ENCODE results near the gene HMGB1.

GRCh38 chr13:30457306-30457891 lies 8.3 kb downstream of the HMGB1 start:
- TF ChIP-seq CTCF (IDR thresholded peaks at IDR 0.05; ENCODE audit: low read depth, low read length, missing input control) (no peak), ATF3 (IDR thresholded peaks at IDR 0.05) (no peak)

Measured in liver (tissue), 3 donors.